Chondrocyte (in vitro differentiated cells): Measurements from ENCODE around the gene CACNA1C. TPM values are rescaled to one million over a fixed set of nuclear protein-coding genes. Genes with fewer than 3 reads are reported as not detected.

Experiments
- DNase-seq: peaks from one replicate; pipeline ENCODE4 v3.0.0; 2021; ENCODE audit warnings: mixed read lengths, low spot score
- H3K27ac Mint-ChIP-seq: one replicate; pipeline ENCODE4 v1.8.0; 2021; ENCODE audit warnings: mild to moderate bottlenecking, moderate library complexity, mixed read lengths; ENCODE audit not compliant: unreplicated experiment
- H3K27me3 Mint-ChIP-seq: 2 replicates; pipeline ENCODE4 v1.8.0; 2021; ENCODE audit warnings: low read depth, mixed read lengths
- H3K36me3 Mint-ChIP-seq: 2 replicates; pipeline ENCODE4 v1.8.0; 2021; ENCODE audit warnings: low read depth, mixed read lengths
- H3K4me1 Mint-ChIP-seq: 2 replicates; pipeline ENCODE4 v1.8.0; 2021; ENCODE audit warnings: low read depth, mild to moderate bottlenecking, mixed read lengths
- H3K4me3 Mint-ChIP-seq: one replicate; pipeline ENCODE4 v1.8.0; 2021; ENCODE audit warnings: mild to moderate bottlenecking, moderate library complexity, mixed read lengths; ENCODE audit not compliant: unreplicated experiment
- H3K9me3 Mint-ChIP-seq: 2 replicates; pipeline ENCODE4 v1.8.0; 2021; ENCODE audit warnings: low read depth, mixed read lengths
- CTCF ChIP-seq: fragments of 200-600 bp; sonication (generic); IDR thresholded peaks from 2 replicates; pipeline ENCODE4 v1.5.0; 2021; ENCODE audit warnings: antibody characterized with exemption, mild to moderate bottlenecking, moderate library complexity
- total RNA-seq: library from RNA; stranded (reverse); gene quantifications from 3 replicates; pipeline ENCODE4 v1.2.1, GENCODE V29; 2021

CACNA1C gene
- total RNA-seq, 1 donor from 2014 or later, result 27.0 TPM

- Mint-ChIP-seq H3K36me3 (peaks cover 4% of the 10 kb centered on the region), H3K9me3 (no peaks in the 10 kb centered on the region), H3K4me1 (peaks cover 79% of the 10 kb centered on the region), H3K27me3 (no peaks in the 10 kb centered on the region), H3K4me3 (no peak overlapping the region), H3K27ac (no peak overlapping the region)
- no peak for TF ChIP-seq CTCF
- no peak for DNase-seq
These were observed 268.1 kb downstream of the CACNA1C start for GRCh38 chr12:2320841-2321240.

GRCh38 chr12:2322554-2323120, 269.9 kb downstream of the CACNA1C start:
- Mint-ChIP-seq H3K36me3 (peaks cover 4% of the 10 kb centered on the region), H3K27me3 (no peaks in the 10 kb centered on the region), H3K27ac (peak overlapping the region; percentile 61), H3K9me3 (no peaks in the 10 kb centered on the region), H3K4me1 (peaks cover 80% of the 10 kb centered on the region), H3K4me3 (no peak overlapping the region)
- no peak for DNase-seq
- no peak for TF ChIP-seq CTCF

- Mint-ChIP-seq H3K27me3 (no peaks in the 10 kb centered on the region), H3K4me3 (no peak overlapping the region), H3K36me3 (peaks cover 4% of the 10 kb centered on the region), H3K4me1 (peaks cover 70% of the 10 kb centered on the region), H3K9me3 (no peaks in the 10 kb centered on the region), H3K27ac (peak overlapping the region; percentile 91)
- no peak for TF ChIP-seq CTCF
- no peak for DNase-seq
These were observed 270.9 kb downstream of the CACNA1C start for GRCh38 chr12:2323532-2324255.

- no peak overlapping the region for H3K4me3 Mint-ChIP-seq
- no peaks in the 10 kb centered on the region for H3K27me3 Mint-ChIP-seq
- peak overlapping the region; percentile 91 for H3K27ac Mint-ChIP-seq
- H3K36me3 Mint-ChIP-seq, result peaks cover 4% of the 10 kb centered on the region
- no peaks in the 10 kb centered on the region for H3K9me3 Mint-ChIP-seq
- no peak for TF ChIP-seq CTCF
- no peak for DNase-seq
- peaks cover 69% of the 10 kb centered on the region for H3K4me1 Mint-ChIP-seq
These were observed 271.6 kb downstream of the CACNA1C start for GRCh38 chr12:2324387-2324786.

GRCh38 chr12:2325519-2325918, 272.7 kb downstream of the CACNA1C start:
- peaks cover 63% of the 10 kb centered on the region for H3K4me1 Mint-ChIP-seq
- no peak for TF ChIP-seq CTCF
- peaks cover 4% of the 10 kb centered on the region for H3K36me3 Mint-ChIP-seq
- no peaks in the 10 kb centered on the region for H3K9me3 Mint-ChIP-seq
- DNase-seq, result no peak
- peak overlapping the region; percentile 75 for H3K27ac Mint-ChIP-seq
- no peaks in the 10 kb centered on the region for H3K27me3 Mint-ChIP-seq
- no peak overlapping the region for H3K4me3 Mint-ChIP-seq
